DND-41 (cell line): ENCODE measurements around the gene PHOX2A.

Source experiments
- ATAC-seq: fragments of 200-7000 bp; cut with Tn5 transposase; 3 replicates; pipeline ENCODE4 v1.9.1; 2021; ENCODE audit warnings: low read depth; ENCODE audit not compliant: insufficient read depth
- DNase-seq: peaks from one replicate; pipeline ENCODE4 v3.0.0-alpha.2; 2020
- H2AFZ ChIP-seq: 2 replicates; pipeline ENCODE4 v1.6.0; 2012; ENCODE audit warnings: low read depth, low read length
- H3K27ac ChIP-seq: 2 replicates; pipeline ENCODE4 v1.5.1; 2012; ENCODE audit warnings: low read length, inconsistent platforms
- H3K27me3 ChIP-seq: fragments of 200-600 bp; sonication (generic); 2 replicates; pipeline ENCODE4 v1.6.0; 2012; ENCODE audit warnings: low read length, mild to moderate bottlenecking, inconsistent platforms; ENCODE audit not compliant: insufficient read depth, poor library complexity
- H3K36me3 ChIP-seq: 2 replicates; pipeline ENCODE4 v1.5.1; 2012; ENCODE audit warnings: low read length, inconsistent platforms; ENCODE audit not compliant: insufficient read depth
- H3K4me1 ChIP-seq: 2 replicates; pipeline ENCODE4 v1.5.1; 2012; ENCODE audit warnings: mild to moderate bottlenecking, low read length; ENCODE audit not compliant: insufficient read depth
- H3K4me2 ChIP-seq: 2 replicates; pipeline ENCODE4 v1.6.0; 2012; ENCODE audit warnings: mild to moderate bottlenecking, moderate library complexity, low read length, inconsistent platforms; ENCODE audit not compliant: insufficient read depth
- H3K4me3 ChIP-seq, 2 experiments: fragments of 200-600 bp in 1 of 2; shearing (Covaris generic) in 1 of 2; 2 replicates each; pipeline ENCODE4 v1.5.1; 2012 to 2016; ENCODE audit warnings: inconsistent platforms in 2 of 2, low read length in 2 of 2, mild to moderate bottlenecking in 2 of 2, low read depth in 1 of 2, moderate library complexity in 1 of 2
- H3K79me2 ChIP-seq: 2 replicates; pipeline ENCODE4 v1.6.0; 2012; ENCODE audit warnings: low read length, inconsistent platforms; ENCODE audit not compliant: insufficient read depth
- H3K9ac ChIP-seq: 2 replicates; pipeline ENCODE4 v1.6.0; 2012; ENCODE audit warnings: low read depth, mild to moderate bottlenecking, inconsistent platforms, low read length, moderate library complexity
- H3K9me3 ChIP-seq: 2 replicates; pipeline ENCODE4 v1.5.1; 2012; ENCODE audit warnings: low read length, moderate library complexity, mild to moderate bottlenecking, inconsistent platforms; ENCODE audit not compliant: insufficient read depth, severe bottlenecking
- H4K20me1 ChIP-seq: 2 replicates; pipeline ENCODE4 v1.6.0; 2012; ENCODE audit warnings: low read length; ENCODE audit not compliant: insufficient read depth
- EZH2 ChIP-seq: IDR thresholded peaks from 3 replicates; pipeline ENCODE4 v1.6.1; 2012; ENCODE audit warnings: borderline replicate concordance, low read depth, mild to moderate bottlenecking, moderate library complexity, low read length, inconsistent platforms; ENCODE audit not compliant: severe bottlenecking
- TF ChIP-seq, protein P1 (sequence below): IDR thresholded peaks from 2 replicates; pipeline ENCODE4 v1.5.1; 2012; ENCODE audit warnings: borderline replicate concordance, low read length, moderate library complexity, mild to moderate bottlenecking; ENCODE audit not compliant: poor library complexity, severe bottlenecking; ENCODE audit errors: extremely low read depth

PHOX2A gene

DNA sequence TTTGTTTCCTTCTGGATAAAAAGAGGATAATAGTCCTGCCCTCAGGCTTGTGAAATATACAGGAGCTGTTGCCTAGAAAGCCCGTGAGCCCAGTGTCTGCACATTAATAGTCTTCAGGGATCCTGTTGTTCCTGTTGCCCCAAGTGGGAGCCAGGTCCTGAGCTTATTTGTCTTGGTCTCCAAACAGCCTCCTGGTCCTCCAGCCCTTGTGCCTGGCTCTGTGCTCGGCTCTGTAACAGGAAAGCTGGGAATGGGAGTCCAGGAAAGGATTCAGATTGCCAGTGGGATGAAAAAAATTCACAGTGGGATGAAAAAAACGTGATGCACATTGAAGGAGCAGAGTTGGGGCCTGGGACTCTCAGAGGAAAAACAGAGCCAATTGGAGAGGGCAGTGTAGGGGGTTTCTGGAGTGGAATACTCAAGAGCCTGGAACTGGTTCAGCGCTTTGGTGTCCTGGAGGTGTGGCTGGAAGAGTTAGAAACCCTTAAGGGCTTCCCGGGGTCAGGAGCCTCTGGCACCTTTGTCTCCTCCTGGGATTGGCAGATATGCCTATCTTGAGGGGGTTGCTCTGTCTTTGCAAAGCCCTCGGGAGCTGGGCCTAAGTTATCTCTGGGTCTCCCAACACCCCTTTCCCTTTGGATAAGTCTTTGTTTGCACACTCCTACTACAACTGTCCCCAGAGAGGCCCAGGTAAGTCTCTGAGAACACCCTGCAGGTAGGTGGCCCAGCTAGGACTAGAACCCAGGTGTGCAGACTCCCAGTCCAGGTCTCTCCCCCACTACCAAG is 21.7 kb downstream of the PHOX2A start:
- Histone ChIP-seq H3K4me2 (peak overlapping the region; percentile 99), H3K4me1 (peaks cover 29% of the 10 kb centered on the region), H4K20me1 (peaks cover 7% of the 10 kb centered on the region; the same call in 1 of the 2 replicates), H2AFZ (peak overlapping the region; percentile 96), H3K4me3 (peak overlapping the region; percentile 95 to 96), H3K27me3 (peaks cover 12% of the 10 kb centered on the region), H3K79me2 (peaks cover 33% of the 10 kb centered on the region), H3K9ac (peak overlapping the region; percentile 92), H3K9me3 (no peaks in the 10 kb centered on the region), H3K27ac (peak overlapping the region; percentile 97), H3K36me3 (peaks cover 10% of the 10 kb centered on the region)
- no peak for DNase-seq
- TF ChIP-seq, protein P1, sequence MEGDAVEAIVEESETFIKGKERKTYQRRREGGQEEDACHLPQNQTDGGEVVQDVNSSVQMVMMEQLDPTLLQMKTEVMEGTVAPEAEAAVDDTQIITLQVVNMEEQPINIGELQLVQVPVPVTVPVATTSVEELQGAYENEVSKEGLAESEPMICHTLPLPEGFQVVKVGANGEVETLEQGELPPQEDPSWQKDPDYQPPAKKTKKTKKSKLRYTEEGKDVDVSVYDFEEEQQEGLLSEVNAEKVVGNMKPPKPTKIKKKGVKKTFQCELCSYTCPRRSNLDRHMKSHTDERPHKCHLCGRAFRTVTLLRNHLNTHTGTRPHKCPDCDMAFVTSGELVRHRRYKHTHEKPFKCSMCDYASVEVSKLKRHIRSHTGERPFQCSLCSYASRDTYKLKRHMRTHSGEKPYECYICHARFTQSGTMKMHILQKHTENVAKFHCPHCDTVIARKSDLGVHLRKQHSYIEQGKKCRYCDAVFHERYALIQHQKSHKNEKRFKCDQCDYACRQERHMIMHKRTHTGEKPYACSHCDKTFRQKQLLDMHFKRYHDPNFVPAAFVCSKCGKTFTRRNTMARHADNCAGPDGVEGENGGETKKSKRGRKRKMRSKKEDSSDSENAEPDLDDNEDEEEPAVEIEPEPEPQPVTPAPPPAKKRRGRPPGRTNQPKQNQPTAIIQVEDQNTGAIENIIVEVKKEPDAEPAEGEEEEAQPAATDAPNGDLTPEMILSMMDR, result no peak
- TF ChIP-seq EZH2, result no peak
- ATAC-seq, result no peak

DNA sequence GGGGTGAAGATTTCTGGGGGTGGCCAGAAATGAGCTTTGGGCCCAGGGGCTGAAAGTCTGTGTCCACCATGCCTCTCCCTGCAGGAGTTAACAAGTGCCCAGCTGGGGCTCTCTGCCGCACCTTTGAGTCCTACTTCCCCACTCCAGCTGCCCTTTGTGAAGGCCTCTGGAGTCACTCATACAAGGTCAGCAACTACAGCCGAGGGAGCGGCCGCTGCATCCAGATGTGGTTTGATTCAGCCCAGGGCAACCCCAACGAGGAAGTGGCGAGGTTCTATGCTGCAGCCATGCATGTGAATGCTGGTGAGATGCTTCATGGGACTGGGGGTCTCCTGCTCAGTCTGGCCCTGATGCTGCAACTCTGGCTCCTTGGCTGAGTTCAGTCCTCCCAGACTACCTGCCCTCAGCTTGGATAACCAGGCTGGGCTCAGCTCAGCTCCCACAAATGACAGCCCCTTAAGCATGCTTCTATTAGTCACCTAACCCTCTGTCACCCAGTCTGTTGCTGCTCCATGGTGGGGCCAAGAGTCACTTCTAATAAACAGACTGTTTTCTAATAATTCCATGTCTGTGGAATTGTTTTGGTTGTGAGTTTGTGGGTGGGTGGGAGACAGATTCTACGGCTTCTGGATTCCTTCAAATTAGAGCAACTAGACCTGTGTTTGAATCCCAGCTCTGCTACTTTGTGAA is 22.4 kb downstream of the PHOX2A start:
- Histone ChIP-seq H3K4me2 (no peak overlapping the region), H3K4me3 (no peak overlapping the region), H3K9ac (no peak overlapping the region), H3K27ac (no peak overlapping the region), H3K4me1 (peaks cover 23% of the 10 kb centered on the region), H3K36me3 (peaks cover 3% of the 10 kb centered on the region), H2AFZ (peak overlapping the region; percentile 33), H4K20me1 (peaks cover 2% of the 10 kb centered on the region; the same call in 1 of the 2 replicates), H3K27me3 (peaks cover 15% of the 10 kb centered on the region), H3K79me2 (peaks cover 25% of the 10 kb centered on the region), H3K9me3 (no peaks in the 10 kb centered on the region)
- TF ChIP-seq, protein P1, result no peak
- DNase-seq, result no peak
- ATAC-seq, result no peak

DNA sequence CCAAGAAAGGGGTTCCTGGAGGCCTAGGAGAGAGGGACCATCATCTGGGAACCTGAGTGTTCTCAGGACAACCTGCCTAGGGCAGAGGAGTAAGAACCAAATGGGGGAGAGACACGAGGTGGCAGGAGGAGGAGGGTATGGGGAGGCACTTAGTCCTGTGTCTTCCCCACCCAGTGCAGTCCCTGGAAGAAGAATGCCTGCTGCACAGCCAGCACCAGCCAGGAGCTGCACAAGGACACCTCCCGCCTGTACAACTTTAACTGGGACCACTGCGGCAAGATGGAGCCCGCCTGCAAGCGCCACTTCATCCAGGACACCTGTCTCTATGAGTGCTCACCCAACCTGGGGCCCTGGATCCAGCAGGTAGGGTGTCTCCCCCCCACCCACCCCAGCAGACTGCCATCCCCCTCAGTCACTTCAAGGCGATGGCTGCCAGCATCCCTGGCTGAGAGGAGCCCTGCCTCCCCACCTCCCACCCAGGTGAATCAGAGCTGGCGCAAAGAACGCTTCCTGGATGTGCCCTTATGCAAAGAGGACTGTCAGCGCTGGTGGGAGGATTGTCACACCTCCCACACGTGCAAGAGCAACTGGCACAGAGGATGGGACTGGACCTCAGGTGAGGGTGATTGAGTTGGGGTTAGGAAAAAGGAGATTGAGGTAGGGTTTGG is 23.1 kb downstream of the PHOX2A start:
- Histone ChIP-seq H3K27ac (no peak overlapping the region), H3K27me3 (peaks cover 16% of the 10 kb centered on the region), H3K4me3 (no peak overlapping the region), H3K9ac (no peak overlapping the region), H2AFZ (no peak overlapping the region), H4K20me1 (no peaks in the 10 kb centered on the region), H3K4me1 (peaks cover 16% of the 10 kb centered on the region), H3K4me2 (no peak overlapping the region), H3K36me3 (no peaks in the 10 kb centered on the region; the same call in 1 of the 2 replicates), H3K9me3 (no peaks in the 10 kb centered on the region), H3K79me2 (peaks cover 21% of the 10 kb centered on the region)
- ATAC-seq, result no peak
- DNase-seq, result no peak
- TF ChIP-seq, protein P1, result no peak
- TF ChIP-seq EZH2, result no peak
